Muscle of back (tissue), 11 donors: ENCODE data around the gene MIEF1. TPM values are rescaled to one million over a fixed set of nuclear protein-coding genes. Genes with fewer than 3 reads are reported as not detected.

Experiments used
- DNase-seq, 3 donors: peaks; one replicate each; pipeline versions ENCODE4 v3.0.0 to v3.0.0-alpha.2; 2013
- polyA plus RNA-seq, 10 donors: library from polyadenylated mRNA; unstranded; fragments of 120-200 nt; gene quantifications; one replicate each; pipeline ENCODE4 v1.2.1, GENCODE V29; 2013; ENCODE audit not compliant: insufficient read length in 10 of 10

MIEF1 gene
- polyA plus RNA-seq, 10 donors: 14.3 to 19.0 (median 17.0) TPM

GRCh38 chr22:39528080-39528661 lies 26.1 kb downstream of the MIEF1 start:
- peak in 1 of 3 donors; percentile 36 for DNase-seq

GRCh38 chr22:39528681-39529486 lies 26.8 kb downstream of the MIEF1 start:
- DNase-seq: peak; percentile 85 to 94 (median 92)

- DNase-seq: no peak
Observed at GRCh38 chr22:39529487-39529851, 27.4 kb downstream of the MIEF1 start.

- DNase-seq: no peak
Observed at GRCh38 chr22:39530116-39530515, 28.0 kb downstream of the MIEF1 start.

GRCh38 chr22:39530692-39531331 lies 28.7 kb downstream of the MIEF1 start:
- DNase-seq: peak in 1 of 3 donors; percentile 50

- peak; percentile 100 for DNase-seq
Observed at GRCh38 chr22:39532215-39533073, 30.4 kb downstream of the MIEF1 start, which contains the start of gene RPS19BP1. Gene RPS19BP1, minus strand, starts transcription at chr22:39532748. Its CDS starts 10 bp downstream, at chr22:39532738.

- no peak for DNase-seq
Observed at GRCh38 chr22:39534092-39534506, 32.0 kb downstream of the MIEF1 start.

- peak; percentile 73 to 91 (median 85) for DNase-seq
Observed at GRCh38 chr22:39534591-39535356, 32.7 kb downstream of the MIEF1 start.

GRCh38 chr22:39535357-39535725 lies 33.3 kb downstream of the MIEF1 start:
- no peak for DNase-seq

- no peak for DNase-seq
Observed at GRCh38 chr22:39535831-39536449, 33.9 kb downstream of the MIEF1 start.

GRCh38 chr22:39536711-39537110 lies 34.6 kb downstream of the MIEF1 start:
- DNase-seq: no peak

- DNase-seq: no peak
Observed at GRCh38 chr22:39537975-39538374, 35.9 kb downstream of the MIEF1 start.

- no peak for DNase-seq
Observed at GRCh38 chr22:39543095-39543494, 41.0 kb downstream of the MIEF1 start.

GRCh38 chr22:39545386-39546365 lies 43.6 kb downstream of the MIEF1 start:
- DNase-seq: peak in 2 of 3 donors; percentile 70 to 78

GRCh38 chr22:39546889-39547586 lies 44.9 kb downstream of the MIEF1 start:
- DNase-seq: no peak

GRCh38 chr22:39547587-39547947 lies 45.5 kb downstream of the MIEF1 start:
- DNase-seq: no peak

- no peak for DNase-seq
Observed at GRCh38 chr22:39553429-39553828, 51.3 kb downstream of the MIEF1 start.

GRCh38 chr22:39554151-39554550 lies 52.1 kb downstream of the MIEF1 start:
- DNase-seq: peak in 1 of 3 donors; percentile 55
